HG03108 (cell line): ENCODE measurements around the gene MAP1LC3A.

Experiments used
- ATAC-seq: cut with Tn5 transposase; IDR thresholded peaks from one replicate; pipeline ENCODE4 v1.9.1; 2021; ENCODE audit warnings: moderate library complexity; ENCODE audit not compliant: unreplicated experiment

The MAP1LC3A gene

DNA sequence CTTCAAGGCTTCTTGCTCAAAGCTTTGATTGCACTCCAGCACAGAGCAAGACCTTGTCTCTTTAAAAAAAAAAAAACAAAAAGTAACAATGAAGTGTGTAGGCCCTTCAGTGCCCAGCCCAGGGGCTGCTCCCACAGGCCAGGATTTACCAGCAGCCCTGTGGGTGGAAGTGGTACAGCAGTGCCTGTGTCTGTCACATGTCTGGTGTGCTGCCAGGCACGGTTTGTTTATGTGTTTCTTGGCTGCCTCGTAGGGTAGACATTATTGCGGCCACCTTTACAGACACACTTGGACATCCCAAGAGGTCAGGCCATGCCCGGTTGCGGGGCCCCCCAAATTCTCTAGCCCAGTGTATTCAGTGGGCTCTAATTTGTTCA is 29.6 kb upstream of the MAP1LC3A start:
- no peak for ATAC-seq

DNA sequence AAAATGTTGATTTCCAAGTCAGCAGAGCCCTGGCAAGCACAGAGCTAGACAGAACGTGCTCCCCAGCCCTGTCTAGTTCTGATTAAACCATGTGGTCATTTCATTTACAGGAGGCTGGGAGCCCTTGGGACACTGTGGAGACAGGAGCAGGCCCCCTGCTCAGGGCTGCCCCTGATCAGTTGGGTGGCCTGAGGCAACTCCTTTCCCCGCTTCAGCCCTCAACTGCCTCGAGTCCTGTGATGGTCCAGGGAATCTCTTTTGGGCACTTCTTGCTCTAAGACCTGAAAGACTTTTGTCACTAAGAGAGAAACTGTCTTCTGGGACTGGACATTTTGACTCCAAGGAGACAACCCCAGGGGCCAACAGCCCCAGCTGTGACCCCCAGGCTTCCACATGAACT is 28.8 kb upstream of the MAP1LC3A start:
- no peak for ATAC-seq

DNA sequence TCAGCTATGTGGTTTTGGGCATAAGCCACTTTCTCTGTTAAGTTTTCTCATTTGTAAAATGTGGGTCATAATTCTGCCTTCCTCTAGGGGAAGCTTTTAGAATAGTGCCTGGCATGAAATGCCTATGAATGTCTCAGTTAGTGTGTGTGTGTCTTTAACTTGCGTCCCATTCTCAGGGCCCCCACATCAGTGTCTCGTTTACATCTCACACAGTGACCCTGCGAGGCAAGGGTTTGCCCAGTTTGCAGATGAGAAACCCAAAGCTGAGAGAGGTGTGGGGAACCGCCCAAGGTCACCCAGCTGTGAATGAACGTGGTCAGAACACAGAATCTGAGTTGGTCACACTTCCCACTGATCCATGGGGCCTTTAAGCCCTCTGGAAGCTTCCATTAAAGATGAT is 28.2 kb upstream of the MAP1LC3A start:
- ATAC-seq, result no peak

DNA sequence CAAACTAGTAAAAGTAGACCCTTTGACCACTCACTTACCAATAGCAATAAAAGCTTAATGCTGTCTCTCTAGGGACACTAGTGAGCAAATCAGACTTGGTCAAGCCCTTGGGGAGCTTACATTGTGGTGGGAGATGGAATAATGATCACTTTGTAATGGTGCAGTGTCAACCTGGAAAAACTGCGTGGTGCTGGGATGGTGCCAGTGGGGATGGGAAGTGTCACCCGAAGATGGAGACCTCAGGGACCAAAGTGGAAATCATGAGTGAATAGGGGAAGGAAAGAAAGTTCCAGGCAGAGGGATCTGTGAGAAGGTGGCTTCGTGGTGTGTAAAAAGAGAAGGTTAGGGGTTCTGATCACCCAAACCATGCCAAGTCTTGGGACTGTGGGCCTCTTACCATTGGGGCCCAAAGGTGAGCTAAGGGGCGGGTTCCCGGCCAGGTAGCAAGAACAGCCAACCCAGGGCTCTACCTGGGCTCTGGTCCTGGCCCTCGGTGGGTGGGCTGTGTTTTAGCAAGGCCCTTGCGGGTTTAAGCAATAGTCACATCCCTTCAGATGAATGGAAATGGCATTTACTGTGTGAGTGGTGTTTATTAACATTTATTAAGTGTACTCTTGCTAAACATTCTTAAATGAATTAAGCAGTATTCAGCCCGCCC is 26.8 kb upstream of the MAP1LC3A start:
- no peak for ATAC-seq

DNA sequence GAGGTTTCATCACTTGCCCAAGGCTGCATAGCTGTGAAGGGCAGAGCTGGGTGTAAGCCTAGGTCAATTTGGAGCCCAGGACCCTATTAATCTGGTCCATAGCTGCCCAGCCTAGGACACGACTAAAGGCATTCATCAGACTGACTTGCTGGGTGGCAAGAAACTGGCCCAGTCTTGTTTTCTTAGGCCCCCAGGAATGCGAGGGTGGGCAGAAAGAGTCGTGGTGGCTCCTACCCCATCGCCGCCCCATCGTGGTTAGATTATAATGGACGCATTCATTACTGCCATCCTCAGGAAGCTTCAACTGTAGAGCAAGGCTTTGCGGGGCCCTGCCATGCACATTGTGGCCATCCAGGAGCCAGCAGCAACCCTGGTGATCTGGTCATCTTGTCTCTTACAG is 26.2 kb upstream of the MAP1LC3A start:
- no peak for ATAC-seq

DNA sequence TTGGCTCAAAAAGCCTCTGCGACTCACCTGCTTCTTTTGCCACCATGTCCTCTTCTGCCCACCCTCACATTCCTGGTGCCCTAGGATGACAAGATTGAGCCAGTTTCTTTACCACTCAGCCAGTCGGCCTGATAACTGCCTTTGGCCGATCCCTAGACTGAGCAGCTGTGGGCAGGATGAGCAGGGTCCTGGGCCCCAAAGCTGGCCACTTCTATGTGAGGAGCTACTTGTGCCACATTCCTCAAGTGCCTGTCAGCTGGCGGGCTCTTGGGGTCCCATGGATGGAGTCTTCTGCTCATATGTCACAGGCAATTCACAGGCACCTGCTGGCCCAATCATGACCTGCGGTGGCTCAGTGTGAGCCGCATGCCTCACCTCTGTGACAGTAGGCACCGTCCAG is 25.8 kb upstream of the MAP1LC3A start:
- no peak for ATAC-seq

DNA sequence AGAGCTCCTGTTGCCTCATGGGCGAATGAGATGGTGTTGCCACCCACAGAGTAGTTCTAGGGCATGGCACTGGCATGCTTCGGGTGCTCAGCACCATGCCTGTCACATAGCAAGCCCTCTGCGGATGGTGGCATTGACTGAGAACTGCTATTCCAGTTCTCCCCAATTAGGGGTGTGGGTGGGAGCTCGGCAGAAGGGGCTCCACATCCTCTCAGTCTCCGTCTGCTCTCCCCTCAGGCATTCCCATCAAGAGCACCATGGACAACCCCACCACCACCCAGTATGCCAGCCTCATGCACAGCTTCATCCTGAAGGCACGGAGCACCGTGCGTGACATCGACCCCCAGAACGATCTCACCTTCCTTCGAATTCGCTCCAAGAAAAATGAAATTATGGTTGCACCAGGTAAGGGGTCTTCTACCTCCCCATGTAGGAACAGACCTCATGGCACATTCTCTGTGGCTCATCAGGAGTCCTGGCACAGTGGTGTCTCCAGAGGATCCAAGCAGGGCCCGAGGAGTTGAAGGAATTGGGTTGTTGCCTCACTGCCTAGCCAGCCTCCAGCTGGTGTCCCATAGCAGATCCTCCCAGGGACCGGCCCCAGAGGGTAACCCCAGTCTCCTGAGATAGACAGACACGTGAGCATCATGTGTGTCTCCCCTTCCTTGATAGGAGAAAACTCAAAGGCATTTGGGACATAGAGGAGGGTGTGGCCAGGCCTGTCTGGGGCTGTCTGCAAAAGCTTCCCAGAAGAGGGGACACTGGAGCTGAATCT is 23.9 kb upstream of the MAP1LC3A start:
- no peak for ATAC-seq

DNA sequence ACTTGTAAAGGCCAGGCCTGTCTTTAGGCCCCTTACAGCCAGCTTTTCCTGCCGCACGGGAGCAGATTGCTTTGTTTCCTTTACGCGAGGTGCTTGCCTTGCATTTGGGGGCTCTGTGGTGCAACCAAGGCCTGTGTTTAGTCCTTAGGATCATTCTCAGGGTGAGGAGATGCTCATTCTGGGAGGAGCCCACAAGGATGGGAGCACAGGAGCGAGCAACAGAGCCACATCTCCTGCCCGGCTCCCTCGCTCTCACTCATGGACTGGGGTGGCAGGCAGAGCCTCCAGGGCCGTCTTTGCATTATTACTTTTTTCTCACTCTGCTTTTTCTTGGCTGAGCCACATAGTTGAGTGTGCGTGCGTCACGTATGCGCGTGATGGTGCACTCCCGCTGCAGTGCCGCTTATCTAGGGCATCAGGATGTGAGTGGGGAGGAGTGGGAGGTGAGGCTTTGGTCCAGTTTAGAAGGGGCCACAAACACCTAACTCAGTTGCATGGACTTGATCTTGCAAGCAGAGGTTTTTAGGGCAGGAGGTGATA is 23.1 kb upstream of the MAP1LC3A start:
- ATAC-seq, result no peak

DNA sequence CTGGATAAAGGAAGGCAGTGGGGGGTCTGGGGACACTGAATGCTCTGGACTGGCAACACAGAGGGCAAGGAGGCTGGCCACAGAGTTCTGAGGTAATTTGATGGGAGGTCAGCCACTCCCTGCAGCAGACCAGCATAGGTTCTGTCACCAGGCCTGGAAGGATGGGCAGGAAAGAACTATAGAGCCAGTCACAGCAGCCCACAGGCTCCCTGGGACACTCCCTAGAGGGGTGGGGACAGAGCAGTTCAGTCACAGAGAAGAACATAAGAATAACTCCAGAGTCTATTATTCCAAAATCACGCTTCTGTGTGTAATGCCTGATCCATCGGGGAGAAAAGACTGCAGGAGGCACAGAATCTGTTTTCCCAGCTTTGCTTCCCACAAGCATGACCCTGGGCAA is 22.7 kb upstream of the MAP1LC3A start:
- no peak for ATAC-seq

DNA sequence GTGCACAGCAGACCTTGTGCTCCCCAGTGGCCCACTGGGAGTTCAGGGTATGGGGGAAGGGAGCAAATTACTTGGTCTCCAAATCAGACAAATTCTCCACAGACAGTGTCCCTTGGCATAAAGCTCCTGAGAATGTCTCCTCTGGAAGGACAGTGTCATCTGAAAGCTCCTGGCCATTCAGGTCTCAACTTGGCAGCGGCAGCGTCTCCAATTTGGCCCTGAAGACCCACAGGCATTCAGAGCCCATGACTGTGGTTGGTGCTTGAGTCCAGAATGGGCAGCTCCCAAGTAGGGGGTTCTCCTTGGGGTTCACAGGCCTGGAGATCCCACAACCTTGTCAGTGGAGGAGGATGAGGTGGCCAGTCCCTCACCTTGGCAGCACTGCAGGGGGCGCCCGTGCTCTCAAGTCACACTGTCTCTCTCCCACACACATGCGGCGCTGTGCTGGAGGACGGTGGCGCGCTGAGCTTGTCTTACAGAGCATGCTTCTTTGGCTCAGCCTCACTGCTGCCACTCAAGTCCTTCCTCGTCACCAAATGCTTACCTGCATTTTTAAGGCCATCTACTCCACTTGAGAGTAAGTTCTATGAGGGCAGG is 21.6 kb upstream of the MAP1LC3A start:
- ATAC-seq, result no peak

DNA sequence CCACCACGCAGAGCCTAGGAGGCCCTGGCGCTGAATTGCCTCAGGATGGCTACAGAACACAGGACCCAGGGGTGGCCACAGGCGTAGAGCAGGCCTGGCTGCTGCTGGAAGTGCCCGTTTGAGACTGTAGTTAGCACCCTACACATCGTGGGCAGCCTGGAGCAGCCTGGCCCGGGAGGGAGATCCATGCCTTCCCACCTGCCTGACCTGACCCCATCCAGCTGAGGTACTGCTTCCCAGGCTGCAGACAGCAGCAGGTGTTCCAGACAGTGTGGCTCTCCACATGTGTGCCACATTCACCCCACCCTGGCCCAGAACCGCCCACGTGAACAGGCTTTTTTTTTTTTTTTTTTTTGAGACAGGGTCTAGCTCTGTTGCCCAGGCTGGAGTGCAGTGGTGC is 20.9 kb upstream of the MAP1LC3A start:
- no peak for ATAC-seq

DNA sequence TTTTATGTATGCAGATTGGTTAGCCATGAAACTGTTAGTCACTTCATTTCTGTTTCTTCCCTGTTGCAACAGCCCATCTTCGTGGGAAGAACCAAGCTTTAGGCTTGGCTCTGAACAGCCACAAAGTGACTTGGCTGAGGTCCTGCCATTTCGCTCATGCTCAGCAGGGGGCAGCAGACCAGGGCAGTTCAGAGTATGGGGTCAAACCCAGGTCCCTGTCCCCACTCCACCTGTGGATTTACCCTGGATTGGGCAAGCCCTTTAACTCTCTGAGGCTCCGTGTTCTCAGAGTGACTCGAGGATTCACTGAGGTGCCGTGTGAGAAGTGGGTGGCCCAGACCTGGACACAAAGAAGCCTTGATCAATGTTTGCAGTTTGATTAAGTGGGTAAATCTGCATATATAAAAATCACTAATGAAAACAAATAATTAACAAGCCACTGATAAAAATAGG is 19.8 kb upstream of the MAP1LC3A start:
- no peak for ATAC-seq

DNA sequence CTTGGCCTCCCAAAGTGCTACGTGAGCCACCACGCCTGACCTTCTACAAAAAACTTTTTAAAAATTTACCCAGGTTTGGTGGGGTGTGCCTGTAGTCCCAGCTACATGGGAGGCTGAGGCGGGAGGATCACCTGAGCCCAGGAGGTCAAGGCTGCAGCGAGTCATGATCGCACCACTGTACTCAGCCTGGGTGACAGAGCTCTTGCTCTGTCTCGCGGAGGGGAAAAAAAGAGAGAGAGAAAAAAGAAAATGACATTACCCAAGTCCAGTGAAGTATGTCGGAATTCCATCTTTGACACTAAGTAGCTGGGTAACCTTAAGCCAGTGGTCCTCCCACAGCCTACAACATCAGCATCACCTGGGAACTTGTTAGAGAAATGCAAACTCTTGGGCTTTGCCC is 18.8 kb upstream of the MAP1LC3A start:
- ATAC-seq, result no peak

DNA sequence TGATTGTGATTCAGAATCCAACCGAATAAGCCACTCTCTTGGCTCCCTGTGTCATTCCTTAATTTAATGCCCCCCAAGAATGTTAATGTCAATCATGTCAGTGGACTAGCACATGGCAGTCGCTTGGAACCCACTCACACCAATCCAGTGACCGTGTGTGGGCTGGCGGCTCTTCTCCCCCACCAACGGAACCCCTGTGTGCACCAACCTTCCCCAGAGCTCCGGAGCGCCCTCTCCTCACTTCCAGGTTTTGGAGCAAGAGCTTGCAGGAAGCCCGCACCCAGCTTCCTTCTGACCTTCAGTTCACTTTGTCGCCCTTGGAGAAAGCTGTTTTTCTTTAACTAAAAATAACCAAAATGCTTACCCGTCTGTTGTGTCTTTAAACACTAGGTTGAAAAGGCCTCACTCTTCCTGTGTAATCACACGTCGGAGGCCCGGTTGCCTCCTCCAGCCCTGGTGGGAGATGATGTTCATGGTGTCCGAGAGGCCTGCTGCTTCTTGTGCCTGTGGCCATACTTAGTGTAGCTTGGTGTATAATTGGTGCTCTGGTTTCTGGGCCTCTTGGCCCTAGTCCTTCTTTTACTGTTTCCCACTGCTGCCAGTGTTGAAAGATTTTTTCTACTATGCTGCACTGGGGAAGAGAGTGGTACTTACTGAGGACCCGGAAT is 17.8 kb upstream of the MAP1LC3A start:
- no peak for ATAC-seq

DNA sequence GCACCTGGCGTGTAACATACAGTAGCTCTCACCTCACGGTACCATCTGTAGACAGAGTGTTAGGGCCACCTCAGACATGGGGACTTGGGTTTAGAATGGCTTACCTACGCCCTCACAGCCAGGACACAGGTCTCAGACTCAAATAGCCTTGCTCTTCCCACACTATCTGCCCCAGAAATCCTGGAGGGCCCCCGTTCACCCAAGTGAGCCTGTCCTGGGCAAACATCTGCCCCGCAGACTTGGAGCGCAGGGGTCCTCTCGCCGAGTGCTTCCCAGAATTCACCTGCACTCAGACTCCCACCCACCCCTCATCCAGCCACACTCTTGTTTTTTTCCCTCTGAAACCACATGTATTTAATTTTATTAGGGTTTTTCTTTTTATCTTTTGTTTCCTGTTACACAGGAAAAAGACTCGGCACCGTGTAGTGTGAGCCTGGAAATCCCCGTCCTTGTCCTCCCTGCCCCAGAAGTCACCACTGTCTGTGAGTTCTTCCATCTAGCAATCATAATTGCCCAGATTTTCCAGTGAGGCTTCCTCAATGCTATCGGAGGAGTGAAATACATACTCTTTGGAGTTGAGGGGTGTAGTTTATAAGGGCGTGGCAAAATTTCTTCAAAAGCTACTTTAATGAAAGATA is 17.1 kb upstream of the MAP1LC3A start:
- ATAC-seq, result no peak

DNA sequence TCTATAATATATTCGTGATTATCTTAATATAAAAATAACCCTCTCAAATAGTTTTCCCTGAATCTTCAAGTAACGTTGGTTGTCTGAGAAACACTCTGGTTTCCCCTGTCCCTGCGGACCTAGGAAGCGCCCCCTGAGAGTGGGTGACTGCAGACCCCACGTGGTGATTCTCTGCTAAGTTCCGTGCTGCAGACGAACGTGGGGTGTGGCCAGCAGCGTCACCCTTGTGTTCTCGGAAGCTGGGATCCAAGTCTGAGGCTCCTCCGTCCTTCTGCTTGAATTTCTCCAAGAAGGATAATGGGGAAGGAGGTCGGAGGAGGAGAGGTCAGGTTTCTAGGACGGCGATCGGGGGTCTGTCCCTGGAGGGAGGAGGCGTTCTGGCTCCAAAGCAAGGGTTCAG is 16.6 kb upstream of the MAP1LC3A start:
- ATAC-seq, result no peak

DNA sequence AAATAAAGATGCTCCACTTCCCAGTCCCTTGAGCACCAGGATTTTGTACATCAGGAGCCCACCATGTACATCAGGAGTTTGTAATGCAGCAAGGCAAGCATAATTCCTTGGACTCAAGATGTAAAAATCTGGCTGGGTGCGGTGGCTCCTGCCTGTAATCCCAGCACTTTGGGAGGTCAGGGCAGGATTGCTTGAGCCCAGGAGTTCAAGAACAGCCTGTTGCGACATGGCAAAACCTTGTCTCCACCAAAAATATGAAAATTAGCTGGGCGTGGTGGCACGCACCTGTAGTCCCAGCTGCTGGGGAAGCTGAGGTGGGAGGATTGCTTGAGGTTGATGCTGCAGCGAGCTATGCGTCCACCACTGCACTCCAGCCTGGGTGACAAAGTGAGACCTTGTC is 16.1 kb upstream of the MAP1LC3A start:
- ATAC-seq, result no peak

DNA sequence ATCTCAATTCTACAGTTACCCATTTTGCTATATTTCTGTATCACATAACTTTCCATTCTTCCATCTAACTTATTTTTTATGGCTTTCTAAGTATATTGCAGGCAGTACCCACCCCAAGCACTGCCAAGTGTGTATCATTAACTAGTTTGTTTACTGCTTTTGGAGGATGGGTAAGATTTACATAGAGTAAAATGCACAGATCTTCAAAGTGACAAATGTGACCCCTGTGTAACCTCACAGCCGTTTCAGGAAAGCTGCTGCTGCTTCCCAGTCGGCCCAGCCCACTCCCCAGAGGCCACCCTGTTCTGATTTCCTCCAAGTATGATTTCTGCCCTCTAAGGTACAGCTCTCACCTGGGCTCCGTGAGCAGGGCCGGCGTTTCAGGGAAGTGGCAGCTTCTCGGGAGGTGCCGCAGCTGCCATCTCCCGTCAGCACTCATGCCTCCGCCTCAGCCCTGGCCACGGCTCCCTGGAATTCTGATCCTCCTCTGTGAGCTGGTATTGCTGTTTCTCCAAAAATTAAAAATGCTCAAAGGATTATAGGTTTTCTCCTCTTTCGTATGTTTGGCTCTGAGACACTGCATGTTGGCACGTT is 15.0 kb upstream of the MAP1LC3A start:
- no peak for ATAC-seq

DNA sequence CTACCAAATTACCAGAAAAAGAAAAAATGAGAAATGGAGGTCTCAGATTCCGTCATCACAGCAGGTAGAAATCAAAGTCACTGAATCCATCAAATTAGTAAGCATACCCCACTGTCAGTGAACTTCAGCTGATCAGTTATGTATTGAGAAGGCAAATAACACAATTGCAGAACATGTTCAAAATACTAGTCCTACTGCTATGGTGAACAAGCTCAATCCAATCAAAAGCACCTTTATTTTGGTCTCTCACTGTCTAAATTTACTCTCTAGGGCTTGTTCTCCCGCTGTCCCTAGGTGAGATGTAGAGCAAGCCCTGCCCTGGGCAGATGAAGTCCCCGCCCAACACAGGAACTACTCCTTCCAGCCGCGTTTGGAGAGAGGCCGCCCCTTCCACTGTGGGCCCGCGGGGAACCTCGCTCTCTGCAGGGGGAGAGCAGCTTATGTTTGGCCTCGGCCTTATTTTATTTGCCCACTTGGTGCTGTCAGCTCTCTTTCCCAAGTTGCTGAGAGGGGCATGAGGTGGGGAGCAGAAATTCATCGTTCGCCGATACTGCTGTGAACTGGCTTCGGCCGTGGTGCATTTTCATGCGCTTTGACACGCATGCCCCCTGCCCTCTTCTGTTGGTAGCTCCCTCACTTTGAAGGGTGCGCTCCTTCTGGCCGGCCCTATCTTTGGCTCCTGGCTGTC is 14.3 kb upstream of the MAP1LC3A start:
- no peak for ATAC-seq

DNA sequence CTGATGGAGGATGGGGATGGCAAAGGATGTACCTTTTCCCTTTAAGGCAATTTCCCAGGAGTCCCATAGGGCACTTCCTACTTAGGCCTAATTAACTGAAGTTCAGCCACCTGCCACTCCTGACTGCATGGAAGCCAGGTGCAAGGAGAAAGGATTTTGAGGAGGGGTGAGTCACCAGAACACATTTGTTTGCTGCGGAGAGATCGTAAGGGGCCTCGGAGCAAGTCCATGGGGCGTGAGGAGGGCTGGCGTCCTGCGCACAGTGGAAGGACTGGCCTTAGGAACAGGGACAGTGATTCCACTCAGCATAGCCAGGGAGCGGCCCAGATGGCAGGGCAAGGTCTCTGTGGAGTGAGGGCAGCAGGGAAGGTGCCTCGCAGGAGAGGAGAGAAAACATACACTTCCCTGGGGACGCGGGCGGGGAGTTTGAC is 11.8 kb upstream of the MAP1LC3A start:
- ATAC-seq, result no peak
